D721Med (cell line): ENCODE measurements around the gene UCHL1.

Source experiments
- DNase-seq: peaks from one replicate; pipeline ENCODE4 v3.0.0; 2011; ENCODE audit warnings: low spot score; ENCODE audit not compliant: insufficient read length
- FAIRE-seq: peaks from 2 replicates; lab custom pipeline; 2011; peaks lifted over from hg19 to GRCh38; lab: Jason Lieb, UNC
- CTCF ChIP-seq: IDR thresholded peaks from 2 replicates; pipeline ENCODE4 v1.5.1; 2012; ENCODE audit warnings: mild to moderate bottlenecking, control low read depth; ENCODE audit not compliant: insufficient read depth; ENCODE audit errors: missing control alignments

Gene UCHL1

GRCh38 chr4:41236508-41236907 is 20.2 kb upstream of the UCHL1 start:
- no peak for FAIRE-seq
- no peak for DNase-seq
- no peak for TF ChIP-seq CTCF

GRCh38 chr4:41241919-41242318 is 14.8 kb upstream of the UCHL1 start:
- FAIRE-seq (no peak), DNase-seq (no peak)

GRCh38 chr4:41245983-41246382 is 10.7 kb upstream of the UCHL1 start:
- no peak for DNase-seq
- FAIRE-seq = no peak
- TF ChIP-seq CTCF = no peak

More at GRCh38 chr4:41241919-41242318, 14.8 kb upstream of the UCHL1 start:
- TF ChIP-seq CTCF = no peak

- TF ChIP-seq CTCF = no peak
- DNase-seq = no peak
- FAIRE-seq = no peak
These were observed 493 bp upstream of the UCHL1 start for GRCh38 chr4:41256131-41256739.

- FAIRE-seq (no peak), DNase-seq (peak; percentile 40)
- no peak for TF ChIP-seq CTCF
These were observed 651 bp downstream of the UCHL1 start for GRCh38 chr4:41257257-41257901.

- DNase-seq (no peak), FAIRE-seq (no peak)
- TF ChIP-seq CTCF = no peak
These were observed 1.2 kb downstream of the UCHL1 start for GRCh38 chr4:41257906-41258305.

- no peak for DNase-seq
- TF ChIP-seq CTCF = peak; percentile 51
- peak; percentile 75 for FAIRE-seq
These were observed 2.1 kb downstream of the UCHL1 start for GRCh38 chr4:41258783-41259182.
